HS-5 (cell line): Measurements from ENCODE around the gene UBE4A.

Experiments
- DNase-seq: peaks from one replicate; pipeline ENCODE4 v3.0.0-alpha.2; 2012; ENCODE audit warnings: low read depth

The UBE4A gene

DNA sequence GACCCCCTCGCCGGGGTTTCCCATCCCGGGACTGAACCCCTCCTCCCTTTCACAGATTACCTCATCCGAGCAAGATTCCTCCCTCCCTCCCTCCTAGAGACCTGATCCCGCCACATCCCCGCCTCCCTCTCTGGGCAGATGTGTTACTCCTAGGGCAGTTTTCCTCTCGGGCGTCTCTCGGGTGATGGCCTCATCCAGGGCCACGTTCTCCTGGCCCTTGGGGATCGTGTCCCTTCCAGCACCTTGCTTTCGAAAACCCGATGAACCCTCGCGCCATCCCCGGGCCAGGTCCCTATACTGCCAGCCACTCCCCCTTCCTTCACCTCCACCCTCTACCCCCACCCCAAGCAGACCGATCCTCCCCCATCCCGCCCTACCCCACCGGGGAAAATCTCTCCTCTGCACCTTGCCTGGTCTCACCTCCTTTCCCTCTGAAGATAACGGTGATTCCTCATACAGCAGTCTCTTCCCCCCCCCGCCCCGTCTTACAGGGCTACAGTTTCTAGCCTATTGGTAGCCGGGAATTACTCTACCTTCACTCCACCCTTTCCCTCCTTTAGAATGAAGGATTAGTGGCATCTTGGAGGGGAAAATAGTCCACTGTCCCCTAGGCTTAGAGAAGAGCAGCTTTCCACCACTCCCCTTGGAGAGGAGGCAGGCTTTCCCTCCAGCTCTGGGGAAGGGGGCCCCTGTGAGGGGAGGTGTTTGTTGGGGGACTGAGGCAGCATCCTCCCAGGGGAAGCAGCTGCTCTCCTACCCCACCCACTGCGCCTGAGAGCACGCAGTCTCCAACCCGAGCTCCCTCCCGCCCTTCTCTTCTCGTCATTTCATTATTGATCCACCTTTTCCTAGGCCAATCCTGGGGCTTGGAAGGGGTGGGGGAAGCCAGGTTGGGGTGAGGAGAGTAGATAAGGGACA, 78.1 kb downstream of the UBE4A start:
- no peak for DNase-seq

DNA sequence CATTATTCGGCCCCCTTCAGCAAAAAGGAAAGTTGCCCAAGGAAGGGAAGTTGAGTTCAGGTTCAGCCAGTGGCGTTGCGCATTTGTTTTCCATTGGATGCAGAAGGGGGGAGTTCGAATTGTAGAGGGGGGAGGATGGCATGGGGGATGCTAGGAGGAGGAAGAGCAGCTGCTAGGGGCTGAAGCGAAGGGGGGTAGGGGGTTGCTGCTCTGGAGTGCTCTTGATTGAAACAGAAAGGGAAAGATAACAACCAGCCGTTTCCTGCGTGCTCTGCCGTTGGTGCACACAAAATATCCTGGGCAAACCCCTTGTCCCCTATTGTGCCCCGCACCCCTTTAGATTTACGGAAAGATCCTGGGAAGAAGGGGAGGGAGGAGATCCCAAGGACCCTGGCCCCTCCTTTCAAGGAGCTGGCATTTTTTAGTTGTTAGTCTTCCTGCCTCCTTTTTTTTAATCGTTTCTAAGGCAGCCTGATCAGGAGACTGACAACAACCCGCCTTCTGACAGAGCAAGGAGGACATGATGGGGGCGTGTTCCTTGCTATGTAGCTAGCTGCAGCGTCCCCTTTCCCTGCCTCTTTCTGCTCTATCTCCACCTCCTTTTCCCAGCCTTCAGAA, 79.0 kb downstream of the UBE4A start:
- no peak for DNase-seq

DNA sequence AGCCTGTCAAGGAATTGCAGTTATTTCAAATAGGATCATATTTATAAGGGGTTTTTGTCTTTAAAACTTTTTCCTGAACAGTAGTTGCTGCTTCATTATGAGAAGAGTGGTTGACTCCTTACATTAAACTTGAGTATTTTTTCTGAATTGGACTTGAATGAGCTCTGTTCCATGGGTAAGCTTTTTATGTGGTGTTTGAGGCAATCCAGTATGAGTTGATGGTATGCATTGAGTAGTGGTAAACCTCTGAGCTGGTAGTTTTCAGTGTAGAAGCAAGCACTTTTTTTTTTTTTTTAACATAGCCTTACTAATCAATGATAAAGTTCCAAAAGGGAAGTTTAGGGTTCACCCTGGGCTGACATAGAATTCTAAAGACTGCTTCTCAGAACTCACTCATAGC, 80.2 kb downstream of the UBE4A start:
- no peak for DNase-seq

DNA sequence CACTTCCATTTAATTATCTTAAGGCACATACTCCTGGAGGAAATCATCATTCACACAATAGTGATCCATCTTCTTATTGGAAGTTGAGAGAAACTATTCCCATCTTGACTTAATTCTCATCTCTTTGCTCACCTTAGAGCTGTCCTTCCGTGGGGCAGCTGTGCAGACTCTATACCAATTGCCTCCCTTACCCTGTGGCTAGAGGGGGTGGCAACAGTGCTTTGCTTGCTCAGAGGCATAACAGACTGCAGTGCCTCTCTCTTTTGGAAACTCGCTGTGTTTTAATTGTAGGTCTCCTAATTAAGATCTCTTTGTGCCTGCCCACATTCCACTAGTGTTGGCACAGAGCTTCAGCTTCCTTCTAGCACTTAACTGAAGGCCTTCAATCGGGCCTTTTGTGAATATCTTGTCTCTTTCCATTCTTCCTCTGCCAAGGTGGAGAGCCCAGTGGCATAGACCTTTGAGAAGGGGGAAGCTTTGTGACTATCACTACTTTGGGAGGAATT, 82.4 kb downstream of the UBE4A start:
- no peak for DNase-seq

DNA sequence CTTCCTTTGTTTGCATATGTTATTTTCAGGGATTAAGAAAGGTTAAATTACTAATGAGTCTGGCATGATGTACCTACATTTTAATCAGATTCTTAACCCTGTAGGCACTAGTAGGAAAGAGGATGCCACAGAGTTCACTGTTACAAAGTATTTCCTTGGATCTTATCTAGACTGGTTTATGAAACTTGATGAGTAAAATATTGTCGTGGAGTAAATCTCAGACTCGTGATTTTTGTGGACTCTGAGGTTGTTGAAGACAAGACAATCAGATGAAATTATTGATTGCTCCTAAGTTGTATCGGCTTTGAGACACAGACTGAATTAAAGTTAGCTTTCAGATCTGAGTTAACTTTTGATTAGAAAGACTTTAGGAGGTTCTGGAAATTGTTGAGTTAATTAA, 82.9 kb downstream of the UBE4A start:
- no peak for DNase-seq

DNA sequence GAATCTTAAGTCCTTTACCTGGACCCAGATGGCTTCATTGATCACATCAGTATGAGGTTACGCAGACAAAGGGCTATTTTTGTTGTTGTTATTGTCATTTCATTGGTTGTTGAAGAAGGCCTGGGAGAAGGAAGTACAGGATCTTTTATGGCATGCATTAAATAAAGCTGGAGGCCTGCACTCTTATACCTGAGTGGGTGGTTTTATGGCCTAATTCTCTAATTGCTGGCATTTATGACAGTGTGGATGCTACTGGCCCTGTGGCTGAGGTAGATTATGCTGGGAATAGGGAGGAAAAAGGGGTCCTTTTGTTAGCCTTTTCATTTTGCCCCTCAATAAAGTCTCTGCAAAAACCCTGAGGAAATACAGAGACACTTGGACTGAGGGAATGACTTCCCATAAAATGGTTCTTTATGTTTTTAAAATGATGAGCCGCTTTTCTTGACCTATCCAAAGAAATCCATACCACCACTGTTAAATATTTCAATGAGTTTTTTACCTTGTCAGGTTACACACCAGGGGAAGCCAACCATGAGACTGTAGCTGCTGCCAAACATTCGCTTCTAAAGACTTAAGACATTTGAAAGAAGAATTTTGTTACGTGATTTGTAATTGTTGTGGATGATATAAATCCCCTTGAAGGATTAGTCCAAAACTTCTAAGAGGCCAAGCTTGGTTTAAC, 83.6 kb downstream of the UBE4A start:
- DNase-seq = no peak

DNA sequence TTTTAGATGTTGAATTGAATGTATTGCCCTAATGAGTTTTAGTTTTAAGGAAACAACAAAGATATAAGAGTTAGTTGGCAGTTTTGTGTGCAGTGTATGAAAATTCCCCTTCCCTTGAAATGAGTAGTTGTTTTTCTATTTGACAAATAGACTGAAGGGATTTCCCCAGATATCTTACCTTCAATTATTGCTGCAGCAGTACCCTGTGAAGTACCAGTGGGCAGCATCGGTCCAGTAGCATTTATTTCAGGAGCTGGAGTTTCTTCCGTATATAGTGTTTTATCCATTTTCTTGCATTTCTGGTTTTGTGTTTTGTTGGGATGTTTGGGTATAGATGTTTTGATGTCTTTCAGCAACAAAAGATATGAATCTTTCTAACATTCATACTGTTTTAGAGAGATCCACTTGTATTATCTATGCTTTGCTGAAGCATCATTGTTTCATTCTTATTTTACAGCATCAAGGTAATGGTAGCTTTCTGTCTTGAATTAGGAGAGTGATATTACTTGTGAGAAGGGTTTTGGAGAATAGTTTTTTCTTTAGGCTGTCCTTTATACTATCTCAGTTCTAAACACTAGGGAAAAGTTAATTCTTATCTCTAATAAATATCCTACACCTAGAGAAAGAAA, 84.3 kb downstream of the UBE4A start:
- DNase-seq = no peak

DNA sequence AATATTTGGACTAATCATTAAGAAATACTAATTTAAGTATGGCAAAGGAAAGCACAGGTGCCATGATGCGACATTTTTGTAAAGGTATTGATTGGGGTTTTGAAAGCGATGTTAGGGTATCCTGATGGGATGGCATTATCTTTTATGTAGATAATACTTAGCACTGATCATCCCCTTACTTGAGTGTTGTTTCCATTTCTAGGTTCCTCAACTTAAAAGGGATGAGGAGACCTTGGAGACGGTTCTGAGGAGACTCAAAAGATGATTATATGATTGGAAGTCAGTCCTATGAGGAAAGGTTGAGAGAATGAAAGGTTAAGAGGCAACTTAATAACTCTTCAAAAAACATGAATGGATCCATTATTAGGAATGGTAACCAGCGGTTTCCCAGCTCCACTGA, 88.0 kb downstream of the UBE4A start:
- DNase-seq = no peak

DNA sequence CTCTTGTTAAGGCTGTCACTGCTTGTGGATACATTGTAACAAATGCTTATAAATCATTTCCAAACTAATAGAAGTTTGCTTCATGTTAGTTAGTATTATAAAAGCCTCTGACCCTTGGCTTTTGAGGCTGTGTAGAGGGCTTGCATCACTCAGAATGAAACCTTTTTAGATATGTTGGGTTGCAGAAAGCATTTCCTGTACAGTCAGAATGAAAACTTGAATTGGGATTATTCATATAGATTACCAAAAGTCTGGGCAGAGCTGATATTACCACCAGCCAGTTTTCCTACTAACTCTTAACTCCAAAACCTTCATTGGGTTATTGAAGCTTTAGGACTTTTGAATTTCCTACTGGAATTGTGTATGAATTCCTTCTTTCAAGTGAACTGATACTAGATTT, 88.9 kb downstream of the UBE4A start:
- DNase-seq = no peak
